BE2C (cell line): ENCODE data around the gene PRKAR2B.
A peak's percentile ranks its signal among the peaks of the same experiment; 100 is the strongest.

Experiments
- DNase-seq: peaks from one replicate; pipeline ENCODE4 v3.0.0-alpha.2; 2020
- H3K27me3 ChIP-seq: fragments of 250-450 bp; sonication (Bioruptor Pico); 2 replicates; pipeline ENCODE4 v1.5.1; 2020; ENCODE audit warnings: mild to moderate bottlenecking
- H3K36me3 ChIP-seq: fragments of 250-450 bp; sonication (Bioruptor Pico); 2 replicates; pipeline ENCODE4 v1.5.1; 2020; ENCODE audit warnings: mild to moderate bottlenecking
- H3K4me1 ChIP-seq: fragments of 250-450 bp; sonication (Bioruptor Pico); 2 replicates; pipeline ENCODE4 v1.5.1; 2020
- H3K4me3 ChIP-seq: 2 replicates; pipeline ENCODE4 v1.5.1; 2011; ENCODE audit warnings: low read depth, low read length
- H3K9me3 ChIP-seq: fragments of 250-450 bp; sonication (Bioruptor Pico); 2 replicates; pipeline ENCODE4 v1.5.1; 2020
- TF ChIP-seq, protein P1 (sequence below): IDR thresholded peaks from 2 replicates; pipeline ENCODE4 v1.5.1; 2012; ENCODE audit warnings: mild to moderate bottlenecking, low read depth, low read length

PRKAR2B gene

GRCh38 chr7:107170051-107170915 is 125.8 kb downstream of the PRKAR2B start:
- Histone ChIP-seq H3K4me1 (no peaks in the 10 kb centered on the region), H3K4me3 (peak overlapping the region; percentile 73), H3K9me3 (no peaks in the 10 kb centered on the region), H3K36me3 (no peaks in the 10 kb centered on the region), H3K27me3 (no peaks in the 10 kb centered on the region)
- no peak for DNase-seq
- TF ChIP-seq, protein P1, sequence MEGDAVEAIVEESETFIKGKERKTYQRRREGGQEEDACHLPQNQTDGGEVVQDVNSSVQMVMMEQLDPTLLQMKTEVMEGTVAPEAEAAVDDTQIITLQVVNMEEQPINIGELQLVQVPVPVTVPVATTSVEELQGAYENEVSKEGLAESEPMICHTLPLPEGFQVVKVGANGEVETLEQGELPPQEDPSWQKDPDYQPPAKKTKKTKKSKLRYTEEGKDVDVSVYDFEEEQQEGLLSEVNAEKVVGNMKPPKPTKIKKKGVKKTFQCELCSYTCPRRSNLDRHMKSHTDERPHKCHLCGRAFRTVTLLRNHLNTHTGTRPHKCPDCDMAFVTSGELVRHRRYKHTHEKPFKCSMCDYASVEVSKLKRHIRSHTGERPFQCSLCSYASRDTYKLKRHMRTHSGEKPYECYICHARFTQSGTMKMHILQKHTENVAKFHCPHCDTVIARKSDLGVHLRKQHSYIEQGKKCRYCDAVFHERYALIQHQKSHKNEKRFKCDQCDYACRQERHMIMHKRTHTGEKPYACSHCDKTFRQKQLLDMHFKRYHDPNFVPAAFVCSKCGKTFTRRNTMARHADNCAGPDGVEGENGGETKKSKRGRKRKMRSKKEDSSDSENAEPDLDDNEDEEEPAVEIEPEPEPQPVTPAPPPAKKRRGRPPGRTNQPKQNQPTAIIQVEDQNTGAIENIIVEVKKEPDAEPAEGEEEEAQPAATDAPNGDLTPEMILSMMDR = no peak

DNA sequence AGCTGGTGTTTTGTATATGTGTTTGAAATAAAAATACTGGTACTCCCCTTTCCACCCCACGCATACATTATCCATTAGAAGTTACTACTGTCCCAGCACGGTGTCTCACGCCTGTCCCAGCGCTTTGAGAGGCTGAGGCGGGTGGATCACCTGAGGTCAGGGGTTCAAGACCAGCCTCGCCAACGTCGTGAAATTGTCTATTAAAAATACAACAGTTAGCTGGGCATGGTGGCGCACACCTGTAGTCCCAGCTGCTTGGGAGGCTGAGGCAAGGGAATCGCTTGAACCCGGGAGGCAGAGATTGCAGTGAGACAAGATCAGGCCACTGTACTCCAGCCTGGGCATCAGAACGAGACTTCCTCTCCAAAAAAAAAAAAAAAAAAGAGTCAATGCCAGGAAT is 127.0 kb downstream of the PRKAR2B start:
- H3K4me1 ChIP-seq = no peaks in the 10 kb centered on the region
- no peaks in the 10 kb centered on the region for H3K9me3 ChIP-seq
- TF ChIP-seq, protein P1 = no peak
- H3K4me3 ChIP-seq = no peak overlapping the region
- DNase-seq = no peak
- H3K36me3 ChIP-seq = no peaks in the 10 kb centered on the region
- H3K27me3 ChIP-seq = no peaks in the 10 kb centered on the region

- Histone ChIP-seq H3K27me3 (no peaks in the 10 kb centered on the region), H3K4me1 (no peaks in the 10 kb centered on the region), H3K9me3 (no peaks in the 10 kb centered on the region), H3K36me3 (no peaks in the 10 kb centered on the region), H3K4me3 (no peak overlapping the region)
- TF ChIP-seq, protein P1 = no peak
- DNase-seq = no peak
Measured at GRCh38 chr7:107172276-107173032, 127.9 kb downstream of the PRKAR2B start.

- H3K9me3 ChIP-seq = no peaks in the 10 kb centered on the region
- DNase-seq = no peak
- H3K4me3 ChIP-seq = no peak overlapping the region
- TF ChIP-seq, protein P1 = no peak
- no peaks in the 10 kb centered on the region for H3K4me1 ChIP-seq
- H3K36me3 ChIP-seq = no peaks in the 10 kb centered on the region
- H3K27me3 ChIP-seq = no peaks in the 10 kb centered on the region
Measured at GRCh38 chr7:107173191-107173590, 128.7 kb downstream of the PRKAR2B start.

DNA sequence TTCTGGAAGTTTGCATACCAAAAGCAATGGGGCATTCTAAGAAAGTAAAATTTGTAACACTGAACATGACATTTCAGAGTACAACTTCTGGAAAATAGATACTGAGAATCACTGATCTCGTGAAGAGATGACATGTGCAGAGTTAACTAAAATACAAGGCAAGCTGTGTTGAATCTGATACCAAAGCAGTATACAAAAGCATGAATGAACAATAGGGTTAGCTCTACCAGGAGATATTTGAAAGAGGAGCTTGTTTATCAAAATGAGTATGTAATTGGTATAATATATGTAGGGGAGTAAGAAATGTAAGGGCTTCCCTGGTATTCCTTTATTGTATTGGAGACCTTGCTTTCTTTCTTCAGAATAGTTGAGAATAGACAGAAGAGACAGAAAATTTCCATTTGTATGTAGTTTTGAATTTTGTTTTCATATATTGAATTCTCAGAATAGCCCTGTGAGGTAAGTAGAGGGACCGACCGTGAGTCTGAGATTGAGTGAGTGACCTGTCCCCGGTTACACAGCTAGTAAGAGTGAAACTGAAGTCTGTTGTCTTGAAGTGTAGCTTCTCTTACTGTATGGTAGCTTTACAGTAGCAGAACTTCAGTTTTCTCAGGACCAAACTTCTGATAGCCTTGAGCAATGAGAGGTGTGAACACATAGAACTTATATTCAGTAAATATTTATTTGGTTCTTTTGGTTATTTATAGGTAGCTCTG is 129.3 kb downstream of the PRKAR2B start:
- Histone ChIP-seq H3K27me3 (no peaks in the 10 kb centered on the region), H3K4me1 (no peaks in the 10 kb centered on the region), H3K4me3 (no peak overlapping the region), H3K36me3 (no peaks in the 10 kb centered on the region), H3K9me3 (no peaks in the 10 kb centered on the region)
- TF ChIP-seq, protein P1 = no peak
- DNase-seq = no peak
